HK-2 (cell line): ENCODE data around the gene ENGASE.

Experiments
- DNase-seq: peaks from one replicate; pipeline ENCODE4 v3.0.0-alpha.2; 2018; ENCODE audit not compliant: unreplicated experiment

ENGASE gene

DNA sequence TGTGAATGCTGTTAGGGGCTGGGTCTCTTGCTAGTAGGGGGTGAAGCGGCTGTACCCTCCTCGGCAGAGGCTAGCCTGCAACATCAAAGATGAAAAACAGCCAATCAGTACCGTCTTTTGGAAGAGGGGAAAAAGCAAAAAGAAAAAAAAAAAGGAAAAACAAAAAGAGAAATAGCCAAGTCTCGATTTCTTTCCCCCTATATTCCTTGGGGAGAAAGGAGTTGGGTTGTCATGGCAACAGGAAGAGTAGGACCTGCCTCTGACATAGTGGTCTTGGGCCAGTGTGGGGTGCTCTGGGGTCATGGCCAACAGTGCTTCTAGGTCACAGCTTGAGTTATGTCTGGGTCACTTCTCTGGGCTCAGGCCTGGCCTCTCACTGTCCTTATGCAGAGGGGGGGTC lies 17.9 kb downstream of the ENGASE start:
- no peak for DNase-seq

DNA sequence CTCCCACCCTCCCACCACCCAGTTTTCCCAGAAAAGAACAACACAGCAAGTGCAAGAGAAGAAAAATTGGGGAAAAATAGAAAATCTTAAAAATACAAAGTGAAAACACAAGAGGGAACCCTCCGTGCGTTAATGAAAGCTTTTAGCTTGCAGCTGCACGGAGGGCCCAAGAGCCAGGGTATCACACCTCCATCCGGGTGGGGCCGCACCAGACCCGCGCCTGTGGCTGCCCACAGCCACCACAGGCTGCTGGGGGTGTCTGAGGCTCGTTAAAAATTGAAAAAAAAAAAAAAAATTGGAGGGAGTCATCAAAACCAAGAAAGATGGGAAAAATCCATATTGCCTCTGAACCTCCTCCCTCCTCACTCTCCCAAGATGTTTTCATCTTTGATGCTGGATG lies 18.6 kb downstream of the ENGASE start:
- no peak for DNase-seq

DNA sequence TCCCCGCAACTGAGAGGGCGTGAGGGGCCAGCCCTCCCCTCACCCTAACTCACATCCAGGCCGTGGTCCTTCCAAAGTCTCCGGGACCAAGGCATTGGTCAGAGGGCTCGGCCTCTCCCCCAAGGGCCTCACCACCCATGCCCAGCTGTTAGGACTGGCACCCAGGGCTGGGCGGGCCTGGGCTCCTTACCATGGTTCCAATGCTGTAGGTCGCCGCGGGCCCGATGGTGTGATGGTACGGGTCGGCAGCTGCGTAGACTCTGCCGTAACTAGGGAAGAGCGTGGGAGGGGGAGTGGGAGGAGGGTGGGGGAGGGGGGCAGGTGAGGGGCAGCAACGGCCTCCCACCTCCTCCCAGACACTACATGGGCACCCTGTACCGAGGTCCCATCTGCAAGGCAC lies 19.6 kb downstream of the ENGASE start:
- DNase-seq, result no peak

- no peak for DNase-seq
Measured at GRCh38 chr17:79095345-79096055, 20.9 kb downstream of the ENGASE start.

- no peak for DNase-seq
Measured at GRCh38 chr17:79096477-79096876, 21.9 kb downstream of the ENGASE start.

DNA sequence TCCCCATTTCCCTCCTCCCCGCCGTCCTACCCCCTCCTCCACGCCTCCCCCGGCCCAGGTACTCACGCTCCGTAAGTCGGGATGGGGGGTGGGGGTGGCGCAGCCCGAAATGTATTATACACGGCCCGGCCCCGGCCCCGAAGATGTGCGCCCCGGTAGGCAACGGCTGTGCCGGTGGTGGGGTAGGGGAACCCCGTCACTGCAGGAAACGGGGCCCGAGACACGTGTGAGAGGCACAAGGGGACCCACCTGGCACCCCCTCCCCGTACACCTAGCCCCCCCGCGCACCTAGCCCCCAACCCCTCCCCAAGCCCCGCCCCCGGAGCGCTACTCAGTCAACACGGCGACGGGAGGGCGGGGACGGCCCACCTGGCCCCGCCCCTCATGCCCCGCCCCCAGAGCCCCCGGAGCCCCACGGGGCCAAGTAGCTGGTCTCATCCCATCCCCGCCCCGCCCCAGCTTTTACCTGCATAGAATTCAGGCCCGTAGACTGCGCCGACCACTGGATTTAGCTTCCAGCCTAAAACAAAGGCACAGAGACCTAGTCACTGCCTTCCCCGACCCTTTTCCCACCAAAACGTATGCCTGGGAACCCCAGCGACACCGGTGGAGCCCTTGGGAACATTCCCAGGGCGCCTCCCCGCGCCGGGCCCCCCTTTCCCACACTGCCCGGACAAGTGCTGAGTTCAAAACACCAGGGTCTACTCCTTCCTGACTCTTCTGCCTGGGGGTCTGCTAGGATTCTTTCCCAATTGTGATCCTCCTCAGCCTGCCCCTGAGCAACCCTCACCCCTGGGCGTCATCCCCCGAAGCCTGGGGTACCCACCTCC lies 22.8 kb downstream of the ENGASE start:
- DNase-seq, result no peak

DNA sequence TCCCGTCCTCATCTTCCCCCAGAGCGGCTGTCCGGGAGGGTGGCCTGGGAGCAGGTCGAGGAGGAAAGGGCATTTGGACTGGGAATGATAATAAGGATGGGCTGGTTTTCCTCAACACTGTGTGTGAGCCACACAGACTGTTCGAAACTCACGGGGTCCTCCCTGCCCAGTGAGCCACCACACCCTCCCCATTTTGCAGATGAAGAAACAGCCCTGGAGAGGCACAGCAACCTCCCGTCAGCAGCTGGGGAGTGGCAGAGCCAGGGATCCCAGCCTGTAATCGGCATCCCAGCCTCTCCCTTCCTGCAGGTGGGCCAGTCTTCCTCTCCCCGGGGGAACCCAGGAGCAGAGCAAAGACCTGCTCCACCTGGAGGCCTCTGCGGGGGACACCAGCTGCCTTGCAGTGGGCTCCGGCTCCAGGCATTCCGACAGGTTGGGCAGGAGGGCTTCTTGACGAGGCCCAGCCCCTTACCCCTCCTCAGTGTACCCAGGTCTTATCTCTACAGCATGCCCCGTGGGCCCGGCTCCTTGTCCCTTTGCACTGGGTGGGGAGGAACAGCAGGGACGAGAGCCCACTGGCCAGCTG lies 23.8 kb downstream of the ENGASE start:
- no peak for DNase-seq

DNA sequence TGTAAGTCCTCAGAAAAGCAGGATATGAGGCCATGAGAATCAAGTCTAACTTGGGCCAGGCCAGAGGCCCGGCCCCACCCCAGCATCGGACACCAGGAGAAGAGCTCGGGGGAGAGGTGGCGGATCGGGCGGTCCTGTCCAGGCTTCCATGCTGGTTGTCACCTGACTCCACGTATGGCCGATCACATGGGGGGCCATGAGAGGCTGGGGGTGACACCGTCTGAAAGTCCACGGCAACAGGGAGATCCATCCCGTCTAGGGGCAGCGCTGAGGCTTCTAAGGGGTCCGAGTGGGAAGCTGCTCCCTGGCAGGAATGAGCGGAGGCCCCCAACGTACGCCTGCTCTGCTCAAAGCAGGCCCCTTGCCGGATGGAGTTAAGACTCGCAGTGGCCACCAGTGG lies 25.8 kb downstream of the ENGASE start:
- no peak for DNase-seq

GRCh38 chr17:79101111-79101673 lies 26.6 kb downstream of the ENGASE start:
- DNase-seq, result no peak

- DNase-seq, result no peak
Measured at GRCh38 chr17:79102214-79102613, 27.6 kb downstream of the ENGASE start.

DNA sequence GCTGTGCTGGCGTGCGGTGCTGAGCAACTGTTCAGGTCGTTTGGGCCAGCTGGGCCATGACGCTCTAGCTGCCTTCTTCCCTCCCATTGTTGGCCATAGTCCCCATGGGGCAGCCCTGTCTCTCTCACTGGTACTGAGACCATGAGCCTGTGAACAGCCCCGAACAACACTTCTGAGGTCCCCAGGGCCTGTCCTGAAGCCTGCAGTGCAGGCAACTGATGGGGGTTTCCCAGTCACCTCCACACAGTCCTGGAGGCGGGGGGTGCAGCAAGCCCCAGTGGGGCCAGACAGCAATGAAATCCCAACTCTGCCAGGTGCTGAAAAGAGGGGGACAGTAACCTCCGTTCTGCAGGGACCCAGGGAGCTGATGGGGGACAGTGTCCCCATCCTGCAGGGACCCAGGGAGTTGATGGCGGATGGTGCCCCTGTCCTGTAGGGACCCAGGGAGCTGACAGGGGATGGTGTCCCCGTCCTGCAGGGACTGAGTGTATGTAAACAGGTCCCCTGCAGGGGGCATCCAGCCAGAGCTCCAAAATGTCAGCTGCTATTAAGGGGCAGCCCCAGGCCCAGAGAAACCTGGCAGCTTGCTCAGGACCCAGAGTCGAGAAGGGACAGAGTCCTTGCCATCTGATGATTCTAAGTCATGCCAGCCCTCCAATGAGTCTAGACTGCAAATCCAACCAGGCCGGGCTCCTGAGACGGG lies 30.4 kb downstream of the ENGASE start:
- DNase-seq, result no peak

DNA sequence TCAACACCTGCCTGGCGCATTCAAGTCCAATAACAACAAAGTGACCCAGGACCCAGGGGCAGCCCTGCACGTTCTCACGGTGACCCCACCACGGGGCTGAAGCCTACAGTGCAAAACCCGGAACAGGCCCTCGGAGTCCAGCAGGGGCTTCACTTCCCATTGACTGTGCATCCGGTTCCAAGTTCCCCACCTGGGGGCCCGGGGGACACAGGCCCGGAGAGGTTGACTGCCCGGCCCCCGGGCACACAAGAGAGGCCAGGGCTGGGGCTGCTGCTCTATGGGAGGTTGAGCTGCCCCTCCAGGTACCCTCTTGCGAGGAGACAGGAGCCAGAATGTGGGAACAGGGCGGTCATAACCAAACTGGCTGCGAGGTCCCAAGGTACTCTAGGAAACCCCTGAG lies 31.3 kb downstream of the ENGASE start:
- no peak for DNase-seq

DNA sequence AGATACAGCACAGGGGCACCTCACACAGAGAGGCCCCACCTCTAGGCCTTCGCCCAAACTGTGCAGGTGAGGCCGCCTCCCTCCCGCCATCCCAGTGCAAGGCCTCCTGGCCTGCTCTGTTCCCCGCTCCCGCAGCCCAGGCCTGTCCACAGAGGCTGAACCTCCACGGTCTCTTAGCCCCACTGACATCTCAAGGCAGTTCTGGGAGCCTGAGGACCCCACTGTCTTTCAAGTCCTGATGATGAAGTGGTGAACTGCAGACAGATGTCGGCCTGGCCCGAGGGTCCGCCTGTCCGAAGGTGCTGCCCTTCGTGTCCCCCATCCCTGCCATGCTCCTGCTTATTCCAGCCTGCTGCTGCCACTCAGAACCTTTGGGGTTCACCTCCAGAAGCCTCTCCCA lies 32.3 kb downstream of the ENGASE start:
- no peak for DNase-seq

GRCh38 chr17:79107499-79108231 lies 33.0 kb downstream of the ENGASE start:
- DNase-seq, result no peak

GRCh38 chr17:79108232-79108850 lies 33.7 kb downstream of the ENGASE start:
- no peak for DNase-seq

- DNase-seq, result no peak
Measured at GRCh38 chr17:79108870-79109269, 34.2 kb downstream of the ENGASE start.

DNA sequence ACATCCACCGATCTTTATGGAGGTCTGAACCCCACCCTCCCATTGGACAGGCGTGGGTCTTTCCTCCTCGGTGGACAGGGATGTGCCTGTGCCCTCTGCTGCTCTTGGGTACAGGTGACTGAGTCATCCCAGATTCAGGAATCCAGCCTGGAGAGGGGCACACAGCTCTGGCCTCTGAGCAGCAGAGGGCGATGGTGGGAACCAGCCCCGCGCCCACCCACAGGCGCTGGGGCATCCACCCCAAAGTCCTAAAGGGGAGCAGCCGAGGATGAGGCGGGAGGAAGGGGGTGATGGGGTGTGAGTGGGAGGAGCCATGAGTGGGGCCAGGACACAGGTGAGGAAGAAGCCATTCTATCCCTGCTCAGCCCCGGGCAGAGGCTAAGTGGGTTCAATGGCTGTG lies 35.0 kb downstream of the ENGASE start:
- DNase-seq, result no peak

- no peak for DNase-seq
Measured at GRCh38 chr17:79111097-79111496, 36.5 kb downstream of the ENGASE start.

- no peak for DNase-seq
Measured at GRCh38 chr17:79112471-79112870, 37.8 kb downstream of the ENGASE start.

GRCh38 chr17:79113699-79114457 lies 39.3 kb downstream of the ENGASE start:
- no peak for DNase-seq
